Middle frontal gyrus (tissue), 1 donor: ENCODE results near the gene SLC9C1.

ENCODE experiments used
- DNase-seq: peaks from one replicate; pipeline ENCODE4 v3.0.0-alpha.2; 2015; ENCODE audit warnings: low spot score; ENCODE audit errors: extremely low spot score

SLC9C1 gene

GRCh38 chr3:112293368-112294321 is at the start of gene SLC9C1:
Gene SLC9C1, minus strand, starts transcription at chr3:112294216. Its CDS starts 7,425 bp downstream, at chr3:112286791.
- DNase-seq: peak; percentile 58

- DNase-seq: no peak
Observed at GRCh38 chr3:112341386-112341785, 47.4 kb upstream of the SLC9C1 start.

- no peak for DNase-seq
Observed at GRCh38 chr3:112339609-112340008, 45.6 kb upstream of the SLC9C1 start.

- no peak for DNase-seq
Observed at GRCh38 chr3:112339134-112339533, 45.1 kb upstream of the SLC9C1 start.

- DNase-seq: no peak
Observed at GRCh38 chr3:112338727-112339056, 44.7 kb upstream of the SLC9C1 start.

GRCh38 chr3:112338021-112338726 is 44.2 kb upstream of the SLC9C1 start:
- no peak for DNase-seq

- no peak for DNase-seq
Observed at GRCh38 chr3:112335434-112335781, 41.4 kb upstream of the SLC9C1 start.

GRCh38 chr3:112334691-112335433 is 40.8 kb upstream of the SLC9C1 start:
- DNase-seq: no peak

- peak; percentile 61 for DNase-seq
Observed at GRCh38 chr3:112333381-112334317, 39.6 kb upstream of the SLC9C1 start.

- DNase-seq: peak; percentile 24
Observed at GRCh38 chr3:112333002-112333380, 39.0 kb upstream of the SLC9C1 start, which contains the start of gene CD200. Gene CD200, plus strand, starts transcription at chr3:112333156. Its CDS starts 57 bp downstream, at chr3:112333213.

- DNase-seq: no peak
Observed at GRCh38 chr3:112331851-112332250, 37.8 kb upstream of the SLC9C1 start.

- peak; percentile 31 for DNase-seq
Observed at GRCh38 chr3:112327371-112327951, 33.4 kb upstream of the SLC9C1 start.

- no peak for DNase-seq
Observed at GRCh38 chr3:112321867-112322652, 28.0 kb upstream of the SLC9C1 start.

GRCh38 chr3:112320691-112321090 is 26.7 kb upstream of the SLC9C1 start:
- no peak for DNase-seq

GRCh38 chr3:112319516-112320276 is 25.7 kb upstream of the SLC9C1 start:
- DNase-seq: no peak

- no peak for DNase-seq
Observed at GRCh38 chr3:112315791-112316190, 21.8 kb upstream of the SLC9C1 start.

- DNase-seq: no peak
Observed at GRCh38 chr3:112314649-112315048, 20.6 kb upstream of the SLC9C1 start.

GRCh38 chr3:112308151-112308911 is 14.3 kb upstream of the SLC9C1 start:
- no peak for DNase-seq
